ENCODE results near the gene ZNF777. TPM values are rescaled to one million over a fixed set of nuclear protein-coding genes. Genes with fewer than 3 reads are reported as not detected.

The ZNF777 gene
- total and polyA plus RNA-seq, 2 donors (not counting 1 experiment from before 2014, with no cell fraction given), result 4.1 to 4.9 TPM

- no peak overlapping the region for H2AFZ ChIP-seq (ENCODE audit: low read length)
- H3K4me1 ChIP-seq (ENCODE audit: control insufficient read depth, extremely low read depth, insufficient read depth, low read length), result no peaks in the 10 kb centered on the region
- no peak overlapping the region for H3K4me3 ChIP-seq (replicated peaks in 1 of 4; ENCODE audit: control extremely low read depth in 1 of 4, insufficient read depth in 1 of 4, low read depth in 3 of 4, low read length in 4 of 4)
- H3K27ac ChIP-seq (ENCODE audit: insufficient read depth, low read length), result no peak overlapping the region
- peaks cover 26% of the 10 kb centered on the region for H3K79me2 ChIP-seq (ENCODE audit: control insufficient read depth, insufficient read depth, low read length)
- H3K36me3 ChIP-seq (ENCODE audit: control insufficient read depth, insufficient read depth, low read length), result peaks cover 23% of the 10 kb centered on the region
- no peak overlapping the region for H3K9ac ChIP-seq (ENCODE audit: insufficient read depth, low read length)
- TF ChIP-seq EZH2 (IDR thresholded peaks at IDR 0.05; ENCODE audit: low read length, missing control alignments) (no peak), CTCF (conservative IDR thresholded peaks at IDR 0.05 in 1 of 2, IDR thresholded peaks at IDR 0.05 in 1 of 2; ENCODE audit: low read depth in 1 of 2, low read length in 2 of 2) (no peak)
- H4K20me1 ChIP-seq (ENCODE audit: control insufficient read depth, extremely low read depth, insufficient read depth, low read length), result no peaks in the 10 kb centered on the region
- no peaks in the 10 kb centered on the region for H3K27me3 ChIP-seq (ENCODE audit: control insufficient read depth, insufficient read depth, low read length)
- H3K9me3 ChIP-seq (ENCODE audit: control insufficient read depth, insufficient read depth, low read depth, low read length), result no peaks in the 10 kb centered on the region
- no peak overlapping the region for H3K4me2 ChIP-seq (ENCODE audit: extremely low read depth, insufficient read depth, low read length)
- DNase-seq (ENCODE audit: low read depth in 2 of 2), result no peak
Observed at GRCh38 chr7:149454006-149454405, 6.9 kb downstream of the ZNF777 start.

GRCh38 chr7:149450821-149451220 lies 10.0 kb downstream of the ZNF777 start:
- H2AFZ ChIP-seq (ENCODE audit: low read length), result no peak overlapping the region
- no peaks in the 10 kb centered on the region for H3K9me3 ChIP-seq (ENCODE audit: control insufficient read depth, insufficient read depth, low read depth, low read length)
- H4K20me1 ChIP-seq (ENCODE audit: control insufficient read depth, extremely low read depth, insufficient read depth, low read length), result no peaks in the 10 kb centered on the region
- no peaks in the 10 kb centered on the region for H3K4me1 ChIP-seq (ENCODE audit: control insufficient read depth, extremely low read depth, insufficient read depth, low read length)
- TF ChIP-seq EZH2 (IDR thresholded peaks at IDR 0.05; ENCODE audit: low read length, missing control alignments) (no peak), CTCF (conservative IDR thresholded peaks at IDR 0.05 in 1 of 2, IDR thresholded peaks at IDR 0.05 in 1 of 2; ENCODE audit: low read depth in 1 of 2, low read length in 2 of 2) (no peak)
- no peak for DNase-seq (ENCODE audit: low read depth in 2 of 2)
- no peaks in the 10 kb centered on the region for H3K79me2 ChIP-seq (ENCODE audit: control insufficient read depth, insufficient read depth, low read length)
- H3K36me3 ChIP-seq (ENCODE audit: control insufficient read depth, insufficient read depth, low read length), result peaks cover 24% of the 10 kb centered on the region
- no peaks in the 10 kb centered on the region for H3K27me3 ChIP-seq (ENCODE audit: control insufficient read depth, insufficient read depth, low read length)
- no peak overlapping the region for H3K9ac ChIP-seq (ENCODE audit: insufficient read depth, low read length)
- no peak overlapping the region for H3K27ac ChIP-seq (ENCODE audit: insufficient read depth, low read length)
- no peak overlapping the region for H3K4me3 ChIP-seq (replicated peaks in 1 of 4; ENCODE audit: control extremely low read depth in 1 of 4, insufficient read depth in 1 of 4, low read depth in 3 of 4, low read length in 4 of 4)
- no peak overlapping the region for H3K4me2 ChIP-seq (ENCODE audit: extremely low read depth, insufficient read depth, low read length)

- Histone ChIP-seq H3K79me2 (ENCODE audit: control insufficient read depth, insufficient read depth, low read length) (no peaks in the 10 kb centered on the region), H3K4me1 (ENCODE audit: control insufficient read depth, extremely low read depth, insufficient read depth, low read length) (no peaks in the 10 kb centered on the region), H3K4me2 (ENCODE audit: extremely low read depth, insufficient read depth, low read length) (no peak overlapping the region), H4K20me1 (ENCODE audit: control insufficient read depth, extremely low read depth, insufficient read depth, low read length) (no peaks in the 10 kb centered on the region), H3K27ac (ENCODE audit: insufficient read depth, low read length) (no peak overlapping the region), H2AFZ (ENCODE audit: low read length) (no peak overlapping the region), H3K27me3 (ENCODE audit: control insufficient read depth, insufficient read depth, low read length) (no peaks in the 10 kb centered on the region), H3K9ac (ENCODE audit: insufficient read depth, low read length) (no peak overlapping the region), H3K4me3 (replicated peaks in 1 of 4; ENCODE audit: control extremely low read depth in 1 of 4, insufficient read depth in 1 of 4, low read depth in 3 of 4, low read length in 4 of 4) (no peak overlapping the region), H3K9me3 (ENCODE audit: control insufficient read depth, insufficient read depth, low read depth, low read length) (no peaks in the 10 kb centered on the region), H3K36me3 (ENCODE audit: control insufficient read depth, insufficient read depth, low read length) (peaks cover 21% of the 10 kb centered on the region)
- DNase-seq (ENCODE audit: low read depth in 2 of 2), result no peak
- TF ChIP-seq CTCF (conservative IDR thresholded peaks at IDR 0.05 in 1 of 2, IDR thresholded peaks at IDR 0.05 in 1 of 2; ENCODE audit: low read depth in 1 of 2, low read length in 2 of 2) (no peak), EZH2 (IDR thresholded peaks at IDR 0.05; ENCODE audit: low read length, missing control alignments) (no peak)
Observed at GRCh38 chr7:149449897-149450296, 11.0 kb downstream of the ZNF777 start.

All from fibroblast of lung (primary cell).